ENCODE measurements around the gene KCNIP3.

Gene KCNIP3

DNA sequence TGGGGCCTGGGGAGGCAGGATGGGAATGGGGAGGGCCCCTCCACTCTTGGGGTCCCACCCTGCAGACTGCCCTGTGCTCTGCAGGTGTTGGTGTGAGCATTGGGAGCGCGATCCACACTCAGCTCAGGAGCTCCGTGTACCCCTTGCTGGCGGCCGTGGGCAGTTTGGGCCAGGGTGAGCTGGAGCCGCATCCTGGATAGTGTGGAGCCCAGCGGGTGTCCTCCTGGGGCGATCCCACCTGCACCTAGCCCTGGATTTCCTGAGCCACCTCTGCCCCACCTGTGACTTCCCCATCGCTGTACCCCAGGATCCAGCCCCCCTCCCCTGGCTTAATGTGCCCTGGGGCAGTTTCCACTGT lies 20.3 kb upstream of the KCNIP3 start:
- H3K9ac ChIP-seq (ENCODE audit: low read length): peak overlapping the region; percentile 13
- H3K27me3 ChIP-seq (ENCODE audit: control insufficient read depth, insufficient read depth, low read length): no peaks in the 10 kb centered on the region
- H3K4me3 ChIP-seq (ENCODE audit: low read length): no peak overlapping the region

GRCh38 chr2:95277246-95277906 lies 19.8 kb upstream of the KCNIP3 start:
- no peak overlapping the region for H3K4me3 ChIP-seq (ENCODE audit: low read length)

More for the DNA sequence above, 20.3 kb upstream of the KCNIP3 start:
- H3K4me1 ChIP-seq (ENCODE audit: control insufficient read depth, insufficient read depth, low read length): peaks cover 42% of the 10 kb centered on the region
- no peaks in the 10 kb centered on the region for H3K9me3 ChIP-seq (ENCODE audit: control insufficient read depth, low read length)
- H3K36me3 ChIP-seq (ENCODE audit: control insufficient read depth, insufficient read depth, low read length): peaks cover 9% of the 10 kb centered on the region

DNA sequence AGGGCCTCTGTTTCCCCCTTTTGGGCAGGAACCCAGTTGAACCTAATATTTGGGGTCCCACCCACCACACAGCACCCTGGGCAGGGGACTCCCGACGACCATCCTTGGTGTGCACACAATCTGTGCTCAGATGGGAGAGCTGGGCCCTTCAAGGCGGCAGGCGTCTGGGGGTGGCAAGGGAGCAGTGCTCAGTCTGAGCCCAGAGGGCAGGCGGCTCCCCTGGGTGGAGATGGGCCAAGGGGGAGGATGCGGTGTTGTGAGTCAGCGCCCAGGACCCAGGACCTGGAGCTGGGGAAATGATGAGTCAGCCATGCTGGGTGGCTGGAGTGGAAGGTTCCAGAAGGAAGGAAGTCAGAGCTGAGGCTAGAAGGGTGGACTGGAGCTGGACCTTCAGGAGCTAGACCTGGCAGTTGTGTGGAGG lies 19.1 kb upstream of the KCNIP3 start:
- no peaks in the 10 kb centered on the region for H3K27me3 ChIP-seq (ENCODE audit: control insufficient read depth, insufficient read depth, low read length)
- H3K4me3 ChIP-seq (ENCODE audit: low read length): no peak overlapping the region
- H3K9ac ChIP-seq (ENCODE audit: low read length): no peak overlapping the region
- H3K36me3 ChIP-seq (ENCODE audit: control insufficient read depth, insufficient read depth, low read length): peaks cover 9% of the 10 kb centered on the region
- H3K4me1 ChIP-seq (ENCODE audit: control insufficient read depth, insufficient read depth, low read length): peaks cover 42% of the 10 kb centered on the region
- H3K9me3 ChIP-seq (ENCODE audit: control insufficient read depth, low read length): no peaks in the 10 kb centered on the region

More at GRCh38 chr2:95277246-95277906, 19.8 kb upstream of the KCNIP3 start:
- Histone ChIP-seq H3K36me3 (ENCODE audit: control insufficient read depth, insufficient read depth, low read length) (peaks cover 9% of the 10 kb centered on the region), H3K27me3 (ENCODE audit: control insufficient read depth, insufficient read depth, low read length) (no peaks in the 10 kb centered on the region), H3K9me3 (ENCODE audit: control insufficient read depth, low read length) (no peaks in the 10 kb centered on the region), H3K9ac (ENCODE audit: low read length) (peak overlapping the region; percentile 13), H3K4me1 (ENCODE audit: control insufficient read depth, insufficient read depth, low read length) (peaks cover 42% of the 10 kb centered on the region)

- Histone ChIP-seq H3K27me3 (ENCODE audit: control insufficient read depth, insufficient read depth, low read length) (no peaks in the 10 kb centered on the region), H3K4me3 (ENCODE audit: low read length) (no peak overlapping the region), H3K4me1 (ENCODE audit: control insufficient read depth, insufficient read depth, low read length) (peaks cover 36% of the 10 kb centered on the region), H3K9me3 (ENCODE audit: control insufficient read depth, low read length) (no peaks in the 10 kb centered on the region), H3K36me3 (ENCODE audit: control insufficient read depth, insufficient read depth, low read length) (peaks cover 9% of the 10 kb centered on the region), H3K9ac (ENCODE audit: low read length) (no peak overlapping the region)
Measured at GRCh38 chr2:95278637-95279225, 18.4 kb upstream of the KCNIP3 start.

DNA sequence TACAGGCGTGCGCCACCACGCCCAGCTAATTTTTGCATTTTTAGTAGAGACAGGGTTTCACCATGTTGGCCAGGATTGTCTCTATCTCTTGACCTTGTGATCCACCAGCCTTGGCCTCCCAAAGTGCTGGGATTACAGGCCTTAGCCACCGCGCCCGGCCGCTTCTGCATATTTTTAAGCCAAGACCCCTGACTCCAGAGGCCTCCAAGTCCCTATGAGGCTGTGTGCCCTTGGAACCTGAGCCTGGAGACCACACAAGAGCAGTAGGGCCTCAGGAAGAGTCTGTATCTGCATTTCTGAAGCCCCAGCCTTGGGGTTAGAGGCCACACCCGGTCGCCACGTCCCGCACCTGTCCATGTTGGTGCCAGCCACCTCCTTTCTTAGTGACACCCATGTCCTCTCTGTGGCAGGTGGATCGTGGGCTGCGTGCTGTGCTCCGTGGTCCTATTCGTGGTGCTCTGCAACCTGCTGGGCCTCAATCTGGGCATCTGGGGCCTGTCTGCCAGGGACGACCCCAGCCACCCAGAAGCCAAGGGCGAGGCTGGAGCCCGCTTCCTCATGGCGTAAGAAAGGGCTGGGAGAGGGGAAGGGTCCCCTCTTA lies 17.6 kb upstream of the KCNIP3 start:
- Histone ChIP-seq H3K27me3 (ENCODE audit: control insufficient read depth, insufficient read depth, low read length) (no peaks in the 10 kb centered on the region), H3K9me3 (ENCODE audit: control insufficient read depth, low read length) (no peaks in the 10 kb centered on the region), H3K9ac (ENCODE audit: low read length) (no peak overlapping the region), H3K4me1 (ENCODE audit: control insufficient read depth, insufficient read depth, low read length) (peaks cover 31% of the 10 kb centered on the region), H3K4me3 (ENCODE audit: low read length) (no peak overlapping the region), H3K36me3 (ENCODE audit: control insufficient read depth, insufficient read depth, low read length) (peaks cover 9% of the 10 kb centered on the region)

GRCh38 chr2:95281071-95281470 lies 16.1 kb upstream of the KCNIP3 start:
- H3K4me3 ChIP-seq (ENCODE audit: low read length): no peak overlapping the region
- H3K4me1 ChIP-seq (ENCODE audit: control insufficient read depth, insufficient read depth, low read length): peaks cover 25% of the 10 kb centered on the region
- peaks cover 9% of the 10 kb centered on the region for H3K36me3 ChIP-seq (ENCODE audit: control insufficient read depth, insufficient read depth, low read length)
- H3K27me3 ChIP-seq (ENCODE audit: control insufficient read depth, insufficient read depth, low read length): no peaks in the 10 kb centered on the region
- H3K9me3 ChIP-seq (ENCODE audit: control insufficient read depth, low read length): no peaks in the 10 kb centered on the region
- no peak overlapping the region for H3K9ac ChIP-seq (ENCODE audit: low read length)

DNA sequence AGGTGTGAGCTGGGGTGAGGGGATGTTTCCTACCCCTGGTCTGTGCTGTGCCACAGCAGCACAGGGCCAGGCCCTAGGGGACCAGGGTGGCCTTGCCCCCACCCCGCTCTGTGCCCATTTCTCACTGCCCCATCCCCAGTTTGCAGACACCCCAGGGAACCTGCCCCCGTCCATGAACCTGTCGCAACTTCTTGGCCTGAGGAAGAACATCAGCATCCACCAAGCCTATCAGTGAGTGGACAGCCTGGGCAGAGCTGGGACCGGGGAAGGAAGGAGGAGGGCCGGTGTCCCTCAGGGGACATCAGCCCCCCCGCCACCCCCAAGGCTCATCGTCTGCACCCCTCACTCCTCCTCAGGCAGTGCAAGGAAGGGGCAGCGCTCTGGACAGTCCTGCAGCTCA lies 15.4 kb upstream of the KCNIP3 start:
- no peak overlapping the region for H3K4me3 ChIP-seq (ENCODE audit: low read length)
- H3K36me3 ChIP-seq (ENCODE audit: control insufficient read depth, insufficient read depth, low read length): peaks cover 9% of the 10 kb centered on the region
- H3K4me1 ChIP-seq (ENCODE audit: control insufficient read depth, insufficient read depth, low read length): peaks cover 18% of the 10 kb centered on the region
- no peaks in the 10 kb centered on the region for H3K9me3 ChIP-seq (ENCODE audit: control insufficient read depth, low read length)
- H3K9ac ChIP-seq (ENCODE audit: low read length): no peak overlapping the region
- no peaks in the 10 kb centered on the region for H3K27me3 ChIP-seq (ENCODE audit: control insufficient read depth, insufficient read depth, low read length)

DNA sequence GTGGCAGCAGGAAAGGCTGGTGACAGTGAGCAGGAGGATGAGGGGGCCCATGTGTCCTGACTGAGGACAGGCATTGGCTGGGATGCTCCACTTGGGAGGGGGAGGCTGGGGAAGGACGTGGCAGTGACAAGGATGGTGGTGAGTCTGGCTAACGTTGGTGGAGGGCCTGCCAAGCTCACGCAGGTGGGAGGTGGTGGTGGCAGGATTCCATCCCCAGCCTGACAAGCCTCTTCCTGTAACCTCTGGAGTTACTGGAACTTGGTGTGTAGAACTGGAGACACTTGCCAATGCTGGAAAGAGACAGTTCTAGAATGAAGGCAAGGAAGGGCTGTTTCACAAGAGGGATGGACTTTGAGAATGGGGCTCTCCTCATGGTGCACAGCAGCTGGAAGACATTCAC lies 14.7 kb upstream of the KCNIP3 start:
- Histone ChIP-seq H3K9me3 (ENCODE audit: control insufficient read depth, low read length) (no peaks in the 10 kb centered on the region), H3K4me1 (ENCODE audit: control insufficient read depth, insufficient read depth, low read length) (peaks cover 11% of the 10 kb centered on the region), H3K27me3 (ENCODE audit: control insufficient read depth, insufficient read depth, low read length) (no peaks in the 10 kb centered on the region), H3K36me3 (ENCODE audit: control insufficient read depth, insufficient read depth, low read length) (peaks cover 9% of the 10 kb centered on the region), H3K9ac (ENCODE audit: low read length) (no peak overlapping the region), H3K4me3 (ENCODE audit: low read length) (no peak overlapping the region)

DNA sequence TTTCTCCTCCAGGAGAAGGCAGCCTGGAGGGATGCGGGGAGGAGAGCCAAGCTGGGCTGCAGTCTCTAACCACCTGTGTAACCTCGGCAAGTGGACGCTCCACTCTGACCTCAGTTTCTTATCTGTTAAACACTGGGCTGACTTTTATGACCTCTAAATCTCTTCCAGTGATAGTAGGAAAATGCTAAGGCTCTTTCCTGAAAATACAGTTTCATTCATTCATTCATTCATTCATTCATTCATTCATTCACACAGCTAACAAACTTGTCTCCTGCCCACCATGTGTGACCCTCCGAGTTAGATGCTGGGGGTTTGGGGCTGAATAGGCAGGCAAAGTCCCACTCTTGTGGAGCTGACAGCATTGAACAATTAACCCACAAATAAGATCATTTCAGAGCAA lies 13.6 kb upstream of the KCNIP3 start:
- no peak overlapping the region for H3K4me3 ChIP-seq (ENCODE audit: low read length)
- peaks cover 13% of the 10 kb centered on the region for H3K36me3 ChIP-seq (ENCODE audit: control insufficient read depth, insufficient read depth, low read length)
- H3K9me3 ChIP-seq (ENCODE audit: control insufficient read depth, low read length): no peaks in the 10 kb centered on the region
- no peak overlapping the region for H3K9ac ChIP-seq (ENCODE audit: low read length)
- no peaks in the 10 kb centered on the region for H3K4me1 ChIP-seq (ENCODE audit: control insufficient read depth, insufficient read depth, low read length)
- no peaks in the 10 kb centered on the region for H3K27me3 ChIP-seq (ENCODE audit: control insufficient read depth, insufficient read depth, low read length)

DNA sequence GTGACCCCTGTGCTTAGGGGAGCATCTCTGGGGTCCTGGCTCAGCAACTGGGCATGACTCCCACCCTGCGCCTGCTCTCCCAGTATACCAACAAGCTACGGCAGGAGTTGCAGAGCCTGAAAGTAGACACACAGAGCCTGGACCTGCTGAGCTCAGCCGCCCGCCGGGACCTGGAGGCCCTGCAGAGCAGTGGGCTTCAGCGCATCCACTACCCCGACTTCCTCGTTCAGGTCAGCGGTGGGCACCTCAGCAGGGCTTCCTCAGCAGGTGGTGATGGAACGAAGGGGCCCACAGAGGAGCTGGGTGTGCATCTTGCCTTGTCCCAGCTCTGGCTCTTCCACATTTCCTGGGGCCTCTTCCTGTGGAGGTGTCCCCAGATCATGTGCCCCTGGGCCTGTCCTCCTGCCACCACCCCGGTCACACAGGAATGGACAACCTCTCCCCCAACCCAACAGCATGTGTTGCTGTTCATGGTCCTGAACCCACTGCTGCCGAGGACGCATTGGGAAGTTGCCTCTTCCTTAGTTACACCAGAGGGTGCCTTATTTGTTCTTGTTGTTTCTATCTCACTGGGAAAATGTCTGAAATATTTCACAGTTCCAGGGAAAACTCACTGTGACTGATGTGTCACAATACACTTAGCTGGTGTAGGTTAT lies 12.1 kb upstream of the KCNIP3 start:
- no peaks in the 10 kb centered on the region for H3K4me1 ChIP-seq (ENCODE audit: control insufficient read depth, insufficient read depth, low read length)
- peaks cover 15% of the 10 kb centered on the region for H3K36me3 ChIP-seq (ENCODE audit: control insufficient read depth, insufficient read depth, low read length)
- H3K27me3 ChIP-seq (ENCODE audit: control insufficient read depth, insufficient read depth, low read length): no peaks in the 10 kb centered on the region
- no peak overlapping the region for H3K4me3 ChIP-seq (ENCODE audit: low read length)
- H3K9ac ChIP-seq (ENCODE audit: low read length): no peak overlapping the region
- H3K9me3 ChIP-seq (ENCODE audit: control insufficient read depth, low read length): no peaks in the 10 kb centered on the region

DNA sequence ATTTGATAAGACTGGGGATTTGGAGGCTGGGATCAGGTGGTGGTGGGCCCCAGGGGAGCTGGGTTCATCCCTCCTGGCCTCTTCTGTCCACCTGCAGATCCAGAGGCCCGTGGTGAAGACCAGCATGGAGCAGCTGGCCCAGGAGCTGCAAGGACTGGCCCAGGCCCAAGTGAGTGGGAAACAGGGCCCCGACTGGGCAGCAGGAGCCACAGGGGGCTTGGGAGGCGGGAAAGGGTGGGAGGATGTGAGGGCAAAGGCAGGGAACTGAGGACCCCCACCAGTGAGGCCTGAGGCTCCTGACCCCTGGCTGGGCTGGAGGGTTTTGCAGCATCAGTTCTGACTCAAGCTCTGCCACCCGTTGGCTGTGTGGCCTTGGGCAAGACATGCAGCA lies 11.6 kb upstream of the KCNIP3 start:
- H3K27me3 ChIP-seq (ENCODE audit: control insufficient read depth, insufficient read depth, low read length): no peaks in the 10 kb centered on the region
- H3K4me3 ChIP-seq (ENCODE audit: low read length): no peak overlapping the region
- H3K36me3 ChIP-seq (ENCODE audit: control insufficient read depth, insufficient read depth, low read length): peaks cover 9% of the 10 kb centered on the region

GRCh38 chr2:95287336-95287735 lies 9.8 kb upstream of the KCNIP3 start:
- Histone ChIP-seq H3K4me3 (ENCODE audit: low read length) (no peak overlapping the region), H3K36me3 (ENCODE audit: control insufficient read depth, insufficient read depth, low read length) (peaks cover 6% of the 10 kb centered on the region), H3K9ac (ENCODE audit: low read length) (no peak overlapping the region), H3K4me1 (ENCODE audit: control insufficient read depth, insufficient read depth, low read length) (no peaks in the 10 kb centered on the region), H3K27me3 (ENCODE audit: control insufficient read depth, insufficient read depth, low read length) (no peaks in the 10 kb centered on the region), H3K9me3 (ENCODE audit: control insufficient read depth, low read length) (no peaks in the 10 kb centered on the region)

More for the DNA sequence above, 11.6 kb upstream of the KCNIP3 start:
- Histone ChIP-seq H3K9me3 (ENCODE audit: control insufficient read depth, low read length) (no peaks in the 10 kb centered on the region), H3K9ac (ENCODE audit: low read length) (no peak overlapping the region), H3K4me1 (ENCODE audit: control insufficient read depth, insufficient read depth, low read length) (no peaks in the 10 kb centered on the region)

Data from mucosa of stomach (tissue), 1 donor.